ENCODE results near the gene TM9SF3. TPM values are rescaled to one million over a fixed set of nuclear protein-coding genes. Genes with fewer than 3 reads are reported as not detected.

Gene TM9SF3
- total and polyA plus RNA-seq, 2 of the 4 experiments (the other 2 are of a cell fraction): 33.7 to 61.8 TPM

DNA sequence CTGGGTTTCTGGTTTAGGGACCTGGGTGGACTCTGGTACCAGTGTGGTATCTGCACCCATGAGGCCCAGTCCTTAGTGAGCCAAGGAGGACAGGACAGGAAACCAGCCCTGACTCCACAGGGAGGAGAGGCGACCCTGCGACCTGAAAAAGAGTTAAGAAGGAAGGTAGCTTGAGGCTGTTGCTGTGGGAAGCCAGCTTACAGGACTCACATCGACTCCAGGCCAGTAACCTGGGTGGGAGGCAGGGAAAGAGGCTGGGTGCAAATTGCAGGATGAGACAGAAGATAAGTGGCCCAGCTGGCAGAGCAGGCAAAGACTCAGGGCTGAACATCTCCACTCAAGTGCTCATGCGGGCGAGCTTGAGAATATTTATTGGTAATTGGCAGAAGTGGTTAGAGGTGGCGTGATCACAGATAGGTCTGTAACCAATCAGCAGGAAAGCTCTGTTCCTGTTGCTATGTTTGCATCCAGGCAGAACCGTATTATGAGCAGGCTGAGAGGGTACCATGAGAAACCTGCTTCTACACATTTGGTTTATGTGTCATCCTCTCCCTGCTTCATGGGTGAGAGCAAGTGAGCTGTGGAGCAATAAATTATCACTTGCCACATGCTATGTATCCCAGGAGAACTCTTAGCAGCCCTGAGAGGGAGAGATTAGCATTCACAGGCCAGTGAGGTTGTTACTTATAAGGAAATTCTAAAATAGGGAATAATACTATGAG is 84.1 kb downstream of the TM9SF3 start:
- Histone ChIP-seq H2BK5ac (ENCODE audit: low read depth, low read length, poor library complexity, severe bottlenecking) (no peak overlapping the region), H2AFZ (replicated peaks; ENCODE audit: low read length, poor library complexity) (no peak overlapping the region), H3K79me1 (ENCODE audit: low read depth in 1 of 2, low read length in 2 of 2) (no peaks in the 10 kb centered on the region), H3K27me3 (ENCODE audit: control insufficient read depth, insufficient read depth, low read length) (peaks cover 10% of the 10 kb centered on the region), H3K4me3 (ENCODE audit: insufficient read depth, low read depth, low read length) (no peak overlapping the region), H3K36me3 (ENCODE audit: control insufficient read depth, insufficient read depth, low read length) (no peaks in the 10 kb centered on the region), H2BK20ac (ENCODE audit: low read depth, low read length) (no peak overlapping the region), H3K9ac (ENCODE audit: low read depth, low read length) (no peak overlapping the region), H3K56ac (ENCODE audit: extremely low read depth, insufficient read depth, low read length) (no peak overlapping the region), H4K5ac (ENCODE audit: low read depth, low read length) (no peak overlapping the region), H3K14ac (replicated peaks; ENCODE audit: low read depth, low read length) (no peak overlapping the region), H2BK15ac (ENCODE audit: low read depth, low read length) (no peak overlapping the region), H2AK9ac (replicated peaks; ENCODE audit: low read depth, low read length, poor library complexity) (no peak overlapping the region), H3K9me1 (ENCODE audit: insufficient read depth, low read length) (no peaks in the 10 kb centered on the region), H3K23ac (ENCODE audit: low read depth, low read length) (no peak overlapping the region), H3K4ac (ENCODE audit: low read depth, low read length) (no peak overlapping the region), H4K91ac (ENCODE audit: insufficient read depth, low read depth, low read length) (no peak overlapping the region), H2AK5ac (ENCODE audit: low read depth, low read length) (no peak overlapping the region), H3K4me2 (ENCODE audit: low read depth, low read length) (no peak overlapping the region), H3K9me3 (ENCODE audit: control insufficient read depth, insufficient read depth, low read length) (no peaks in the 10 kb centered on the region), H4K20me1 (ENCODE audit: insufficient read depth, low read length) (no peaks in the 10 kb centered on the region), H3K27ac (ENCODE audit: insufficient read depth, low read length) (no peak overlapping the region), H2BK120ac (ENCODE audit: low read depth, low read length) (no peak overlapping the region), H3K4me1 (ENCODE audit: control insufficient read depth, insufficient read depth, low read length) (no peaks in the 10 kb centered on the region), H3K18ac (ENCODE audit: low read depth, low read length) (no peak overlapping the region), H4K8ac (ENCODE audit: low read depth in 2 of 2, low read length in 2 of 2) (no peak overlapping the region)
- ChIA-PET POLR2A (ENCODE audit: unreplicated experiment) (no interaction called here), CTCF (no interaction called here)
- in situ Hi-C loops (cut with MboI; ENCODE audit: low sequenced_read_pairs) (no loop called here), intact Hi-C loops (cut with micrococcal nuclease) (no loop called here), dilution Hi-C loops (cut with HindIII; ENCODE audit: low sequenced_read_pairs, unreplicated experiment) (no loop called here)
- TF ChIP-seq, protein P1, sequence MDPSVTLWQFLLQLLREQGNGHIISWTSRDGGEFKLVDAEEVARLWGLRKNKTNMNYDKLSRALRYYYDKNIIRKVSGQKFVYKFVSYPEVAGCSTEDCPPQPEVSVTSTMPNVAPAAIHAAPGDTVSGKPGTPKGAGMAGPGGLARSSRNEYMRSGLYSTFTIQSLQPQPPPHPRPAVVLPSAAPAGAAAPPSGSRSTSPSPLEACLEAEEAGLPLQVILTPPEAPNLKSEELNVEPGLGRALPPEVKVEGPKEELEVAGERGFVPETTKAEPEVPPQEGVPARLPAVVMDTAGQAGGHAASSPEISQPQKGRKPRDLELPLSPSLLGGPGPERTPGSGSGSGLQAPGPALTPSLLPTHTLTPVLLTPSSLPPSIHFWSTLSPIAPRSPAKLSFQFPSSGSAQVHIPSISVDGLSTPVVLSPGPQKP (IDR thresholded peaks at IDR 0.05; ENCODE audit: borderline replicate concordance, low read depth, low read length): no peak
- TF ChIP-seq RFX5 (IDR thresholded peaks at IDR 0.05; ENCODE audit: low read depth, low read length) (no peak), RAD21 (IDR thresholded peaks at IDR 0.05; ENCODE audit: low read length) (no peak), MAFK (IDR thresholded peaks at IDR 0.05; ENCODE audit: low read depth, low read length) (no peak), MXI1 (IDR thresholded peaks at IDR 0.05; ENCODE audit: borderline replicate concordance, low read depth, low read length) (no peak), CHD1 (IDR thresholded peaks at IDR 0.05; ENCODE audit: low read depth, low read length) (no peak), MAZ (IDR thresholded peaks at IDR 0.05; ENCODE audit: borderline replicate concordance, low read depth, low read length) (no peak), POLR2A (IDR thresholded peaks at IDR 0.05; ENCODE audit: low read depth, low read length) (no peak), RCOR1 (IDR thresholded peaks at IDR 0.05; ENCODE audit: insufficient replicate concordance, low read length) (no peak), BHLHE40 (IDR thresholded peaks at IDR 0.05; ENCODE audit: low read depth, low read length) (no peak), SMC3 (IDR thresholded peaks at IDR 0.05; ENCODE audit: low read depth, low read length) (no peak), CEBPB (IDR thresholded peaks at IDR 0.05; ENCODE audit: low read depth, low read length) (no peak), FOS (IDR thresholded peaks at IDR 0.05; ENCODE audit: low read depth, low read length) (no peak), NFE2L2 (IDR thresholded peaks at IDR 0.05; ENCODE audit: low read depth, low read length) (no peak)
- TF ChIP-seq, protein P2, sequence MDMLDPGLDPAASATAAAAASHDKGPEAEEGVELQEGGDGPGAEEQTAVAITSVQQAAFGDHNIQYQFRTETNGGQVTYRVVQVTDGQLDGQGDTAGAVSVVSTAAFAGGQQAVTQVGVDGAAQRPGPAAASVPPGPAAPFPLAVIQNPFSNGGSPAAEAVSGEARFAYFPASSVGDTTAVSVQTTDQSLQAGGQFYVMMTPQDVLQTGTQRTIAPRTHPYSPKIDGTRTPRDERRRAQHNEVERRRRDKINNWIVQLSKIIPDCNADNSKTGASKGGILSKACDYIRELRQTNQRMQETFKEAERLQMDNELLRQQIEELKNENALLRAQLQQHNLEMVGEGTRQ (IDR thresholded peaks at IDR 0.05; ENCODE audit: low read depth, low read length): no peak
- TF ChIP-seq, protein P3, sequence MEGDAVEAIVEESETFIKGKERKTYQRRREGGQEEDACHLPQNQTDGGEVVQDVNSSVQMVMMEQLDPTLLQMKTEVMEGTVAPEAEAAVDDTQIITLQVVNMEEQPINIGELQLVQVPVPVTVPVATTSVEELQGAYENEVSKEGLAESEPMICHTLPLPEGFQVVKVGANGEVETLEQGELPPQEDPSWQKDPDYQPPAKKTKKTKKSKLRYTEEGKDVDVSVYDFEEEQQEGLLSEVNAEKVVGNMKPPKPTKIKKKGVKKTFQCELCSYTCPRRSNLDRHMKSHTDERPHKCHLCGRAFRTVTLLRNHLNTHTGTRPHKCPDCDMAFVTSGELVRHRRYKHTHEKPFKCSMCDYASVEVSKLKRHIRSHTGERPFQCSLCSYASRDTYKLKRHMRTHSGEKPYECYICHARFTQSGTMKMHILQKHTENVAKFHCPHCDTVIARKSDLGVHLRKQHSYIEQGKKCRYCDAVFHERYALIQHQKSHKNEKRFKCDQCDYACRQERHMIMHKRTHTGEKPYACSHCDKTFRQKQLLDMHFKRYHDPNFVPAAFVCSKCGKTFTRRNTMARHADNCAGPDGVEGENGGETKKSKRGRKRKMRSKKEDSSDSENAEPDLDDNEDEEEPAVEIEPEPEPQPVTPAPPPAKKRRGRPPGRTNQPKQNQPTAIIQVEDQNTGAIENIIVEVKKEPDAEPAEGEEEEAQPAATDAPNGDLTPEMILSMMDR (conservative IDR thresholded peaks at IDR 0.05; ENCODE audit: low read depth, low read length): no peak
- BruUV-seq (replicated peaks): no TSS peak
- 86% methylated on average over 3 of the region's 7 CpGs; no CpG with 5 or more reads in 1 of the 2 experiments for WGBS, 2 experiments (ENCODE audit: extremely low coverage in 2 of 2, insufficient read length in 1 of 2)
- DNase-seq (no peak), ATAC-seq (ENCODE audit: low read depth) (no peak)
